ENCODE data around the gene ABHD12.

Gene ABHD12

GRCh38 chr20:25252686-25253421 is 137.8 kb downstream of the ABHD12 start:
- H3K27ac ChIP-seq (ENCODE audit: low read depth, low read length, severe bottlenecking), result no peak overlapping the region
- H3K4me1 ChIP-seq (ENCODE audit: control insufficient read depth, insufficient read depth, low read length, poor library complexity, severe bottlenecking), result peaks cover 20% of the 10 kb centered on the region
- WGBS, 2 experiments (ENCODE audit: insufficient coverage in 2 of 2), result 91 to 92% methylated on average over 3 of the region's 6 CpGs
- peaks cover 48% of the 10 kb centered on the region for H3K36me3 ChIP-seq (ENCODE audit: control insufficient read depth, insufficient read depth, low read length)
- no peaks in the 10 kb centered on the region for H3K9me3 ChIP-seq (ENCODE audit: control insufficient read depth, low read length)
- no peak overlapping the region for H3K4me3 ChIP-seq (ENCODE audit: extremely low read depth, insufficient read depth, low read length, poor library complexity, severe bottlenecking)

GRCh38 chr20:25252230-25252651 is 138.4 kb downstream of the ABHD12 start:
- Histone ChIP-seq H3K27ac (ENCODE audit: low read depth, low read length, severe bottlenecking) (no peak overlapping the region), H3K9me3 (ENCODE audit: control insufficient read depth, low read length) (no peaks in the 10 kb centered on the region), H3K4me3 (ENCODE audit: extremely low read depth, insufficient read depth, low read length, poor library complexity, severe bottlenecking) (no peak overlapping the region), H3K4me1 (ENCODE audit: control insufficient read depth, insufficient read depth, low read length, poor library complexity, severe bottlenecking) (peaks cover 20% of the 10 kb centered on the region), H3K36me3 (ENCODE audit: control insufficient read depth, insufficient read depth, low read length) (peaks cover 41% of the 10 kb centered on the region)
- WGBS, 2 experiments (ENCODE audit: insufficient coverage in 2 of 2), result 92 to 100% methylated on average over 3 of the region's 6 CpGs

GRCh38 chr20:25251558-25251957 is 139.1 kb downstream of the ABHD12 start:
- 88 to 93% methylated on average over 3 to 4 of the region's 4 CpGs for WGBS, 2 experiments (ENCODE audit: insufficient coverage in 2 of 2)
- Histone ChIP-seq H3K27ac (ENCODE audit: low read depth, low read length, severe bottlenecking) (no peak overlapping the region), H3K9me3 (ENCODE audit: control insufficient read depth, low read length) (no peaks in the 10 kb centered on the region), H3K4me3 (ENCODE audit: extremely low read depth, insufficient read depth, low read length, poor library complexity, severe bottlenecking) (no peak overlapping the region), H3K4me1 (ENCODE audit: control insufficient read depth, insufficient read depth, low read length, poor library complexity, severe bottlenecking) (peaks cover 20% of the 10 kb centered on the region), H3K36me3 (ENCODE audit: control insufficient read depth, insufficient read depth, low read length) (peaks cover 39% of the 10 kb centered on the region)

- 97% methylated on average over 4 to 8 of the region's 9 CpGs for WGBS, 2 experiments (ENCODE audit: insufficient coverage in 2 of 2)
- Histone ChIP-seq H3K27ac (ENCODE audit: low read depth, low read length, severe bottlenecking) (no peak overlapping the region), H3K9me3 (ENCODE audit: control insufficient read depth, low read length) (no peaks in the 10 kb centered on the region), H3K4me3 (ENCODE audit: extremely low read depth, insufficient read depth, low read length, poor library complexity, severe bottlenecking) (no peak overlapping the region), H3K36me3 (ENCODE audit: control insufficient read depth, insufficient read depth, low read length) (peaks cover 38% of the 10 kb centered on the region), H3K4me1 (ENCODE audit: control insufficient read depth, insufficient read depth, low read length, poor library complexity, severe bottlenecking) (peaks cover 20% of the 10 kb centered on the region)
These were observed 139.6 kb downstream of the ABHD12 start for GRCh38 chr20:25251019-25251418.

- Histone ChIP-seq H3K4me1 (ENCODE audit: control insufficient read depth, insufficient read depth, low read length, poor library complexity, severe bottlenecking) (peaks cover 20% of the 10 kb centered on the region), H3K36me3 (ENCODE audit: control insufficient read depth, insufficient read depth, low read length) (peaks cover 33% of the 10 kb centered on the region), H3K4me3 (ENCODE audit: extremely low read depth, insufficient read depth, low read length, poor library complexity, severe bottlenecking) (no peak overlapping the region), H3K9me3 (ENCODE audit: control insufficient read depth, low read length) (no peaks in the 10 kb centered on the region), H3K27ac (ENCODE audit: low read depth, low read length, severe bottlenecking) (no peak overlapping the region)
- 94 to 100% methylated on average over 1 of the region's 3 CpGs for WGBS, 2 experiments (ENCODE audit: insufficient coverage in 2 of 2)
These were observed 140.1 kb downstream of the ABHD12 start for GRCh38 chr20:25250508-25250907.

Data from mesodermal cell (in vitro differentiated cells).